ENCODE measurements around the gene ANXA4. TPM values are rescaled to one million over a fixed set of nuclear protein-coding genes. Genes with fewer than 3 reads are reported as not detected.

The ANXA4 gene
- polyA plus RNA-seq, 2 of the 4 experiments (the other 2 are of a cell fraction): 341 to 554 TPM

- no peak for TF ChIP-seq REST (IDR thresholded peaks at IDR 0.05)
- no peak for TF ChIP-seq KDM1A (IDR thresholded peaks at IDR 0.05; ENCODE audit: low read depth)
- TF ChIP-seq SMC3 (IDR thresholded peaks at IDR 0.05): 0 out of 3 replicates have a peak, but pooled peaks have one; percentile 33
- no peak for TF ChIP-seq FOSB (CRISPR knock-in tag; IDR thresholded peaks at IDR 0.05)
- no peak for TF ChIP-seq HOXB5 (CRISPR knock-in tag; IDR thresholded peaks at IDR 0.05)
- no peak; the same call in 1 of the 2 replicates for TF ChIP-seq MYC (IDR thresholded peaks at IDR 0.05; ENCODE audit: borderline replicate concordance, low read length)
- TF ChIP-seq CBX8 (IDR thresholded peaks at IDR 0.05): no peak
- no peak for TF ChIP-seq RFX5 (IDR thresholded peaks at IDR 0.05)
- no peak for TF ChIP-seq BCL3 (IDR thresholded peaks at IDR 0.05)
- TF ChIP-seq HES2 (IDR thresholded peaks at IDR 0.05): no peak
- TF ChIP-seq CTCF (IDR thresholded peaks at IDR 0.05): no peak
- TF ChIP-seq NR3C1 (IDR thresholded peaks at IDR 0.05): no peak
- no peak for TF ChIP-seq NPAS2 (CRISPR knock-in tag; IDR thresholded peaks at IDR 0.05; ENCODE audit: borderline replicate concordance)
- no peak for TF ChIP-seq ATOH8 (CRISPR knock-in tag; IDR thresholded peaks at IDR 0.05; ENCODE audit: low read depth)
- TF ChIP-seq CBX2 (IDR thresholded peaks at IDR 0.05; ENCODE audit: borderline replicate concordance, low read depth): no peak
- TF ChIP-seq HEYL (CRISPR knock-in tag; IDR thresholded peaks at IDR 0.05): no peak
- TF ChIP-seq ELK1 (IDR thresholded peaks at IDR 0.05; ENCODE audit: low read depth, low read length): no peak
- no peak for TF ChIP-seq USF2 (IDR thresholded peaks at IDR 0.05)
- no peak for TF ChIP-seq ZC3H11A (IDR thresholded peaks at IDR 0.05)
- no peak for TF ChIP-seq EHF (CRISPR knock-in tag; IDR thresholded peaks at IDR 0.05)
- no peak for TF ChIP-seq HOXB13 (CRISPR knock-in tag; IDR thresholded peaks at IDR 0.05; ENCODE audit: low read depth)
- no peak for TF ChIP-seq CHD2 (IDR thresholded peaks at IDR 0.05; ENCODE audit: low read length, partially characterized antibody)
- no peak for TF ChIP-seq CEBPB (IDR thresholded peaks at IDR 0.05)
- TF ChIP-seq NFE2L2 (conservative IDR thresholded peaks at IDR 0.05; ENCODE audit: low read length): no peak
- no peak for TF ChIP-seq TFCP2L1 (CRISPR knock-in tag; IDR thresholded peaks at IDR 0.05)
- TF ChIP-seq HOXA7 (CRISPR knock-in tag; IDR thresholded peaks at IDR 0.05): no peak
Measured at GRCh38 chr2:69755862-69756467, 14.0 kb downstream of the ANXA4 start (continued).

All from A549 (cell line).